Natural killer cell treated with Interleukin-12 subunit alpha and Interleukin-12 subunit beta and Interleukin-15 and Interleukin-18, amount 100 ng/mL, for 72 hours (primary cell): Measurements from ENCODE around the gene AATK. TPM values are rescaled to one million over a fixed set of nuclear protein-coding genes. Genes with fewer than 3 reads are reported as not detected.
"Not testable (repeated sequence)": the region's sequence is repeated elsewhere in the genome, so short reads cannot be mapped to it uniquely, and the experiment has no call there.

Source experiments
- ATAC-seq, 2 donors: fragments of 150-1000 bp; cut with Tn5 transposase in 1 of 2; sonication (Bioruptor Pico), chemical (Tn5 transposase) in 1 of 2; 2 replicates each; pipeline ENCODE4 v1.10.0; 2021
- DNase-seq: peaks from one replicate; pipeline ENCODE4 v3.0.0; 2022; ENCODE audit warnings: low spot score
- H3K27ac Mint-ChIP-seq, 2 donors: 1 replicate in 1 of 2; 2 replicates in 1 of 2; pipeline ENCODE4 v1.8.0; 2022; ENCODE audit warnings: mixed read lengths in 2 of 2, mild to moderate bottlenecking in 1 of 2, moderate library complexity in 1 of 2
- H3K27me3 Mint-ChIP-seq, 2 donors: 1 replicate in 1 of 2; 2 replicates in 1 of 2; pipeline ENCODE4 v1.8.0; 2022; ENCODE audit warnings: mixed read lengths in 2 of 2
- H3K36me3 Mint-ChIP-seq: one replicate; pipeline ENCODE4 v1.8.0; 2022; ENCODE audit warnings: mixed read lengths
- H3K4me1 Mint-ChIP-seq, 2 donors: 1 replicate in 1 of 2; 2 replicates in 1 of 2; pipeline ENCODE4 v1.8.0; 2022; ENCODE audit warnings: low read depth in 2 of 2, mixed read lengths in 2 of 2, mild to moderate bottlenecking in 1 of 2
- H3K4me3 Mint-ChIP-seq: one replicate; pipeline ENCODE4 v1.8.0; 2022; ENCODE audit warnings: mixed read lengths
- H3K9me3 Mint-ChIP-seq: 2 replicates; pipeline ENCODE4 v1.8.0; 2022; ENCODE audit warnings: mixed read lengths
- total RNA-seq, 2 donors: library from RNA; stranded (reverse); gene quantifications; one replicate each; pipeline ENCODE4 v1.2.3, GENCODE V29; 2022

The AATK gene
- total RNA-seq, 2 donors from 2014 or later: 1.8 to 7.6 TPM

GRCh38 chr17:81085420-81085911 lies 80.6 kb downstream of the AATK start:
- H3K27me3 Mint-ChIP-seq: no peaks in the 10 kb centered on the region
- DNase-seq (no peak), ATAC-seq (no peak)
- H3K9me3 Mint-ChIP-seq: no peaks in the 10 kb centered on the region
- no peaks in the 10 kb centered on the region for H3K36me3 Mint-ChIP-seq
- no peaks in the 10 kb centered on the region for H3K4me1 Mint-ChIP-seq
- no peak overlapping the region for H3K4me3 Mint-ChIP-seq
- no peak overlapping the region for H3K27ac Mint-ChIP-seq

- H3K27me3 Mint-ChIP-seq: no peaks in the 10 kb centered on the region
Measured at GRCh38 chr17:81084680-81085419, 81.2 kb downstream of the AATK start.

GRCh38 chr17:81083125-81083765 lies 82.8 kb downstream of the AATK start:
- Mint-ChIP-seq H3K27me3 (no peaks in the 10 kb centered on the region), H3K4me3 (no peak overlapping the region), H3K36me3 (no peaks in the 10 kb centered on the region), H3K4me1 (no peaks in the 10 kb centered on the region), H3K9me3 (no peaks in the 10 kb centered on the region), H3K27ac (no peak overlapping the region)
- ATAC-seq (no peak), DNase-seq (no peak)

More at GRCh38 chr17:81084680-81085419, 81.2 kb downstream of the AATK start:
- DNase-seq (no peak), ATAC-seq (no peak)
- no peaks in the 10 kb centered on the region for H3K9me3 Mint-ChIP-seq
- no peak overlapping the region for H3K27ac Mint-ChIP-seq
- H3K4me1 Mint-ChIP-seq: no peaks in the 10 kb centered on the region
- H3K36me3 Mint-ChIP-seq: no peaks in the 10 kb centered on the region
- H3K4me3 Mint-ChIP-seq: no peak overlapping the region

- H3K4me3 Mint-ChIP-seq: no peak overlapping the region
- ATAC-seq: no peak
- no peaks in the 10 kb centered on the region for H3K4me1 Mint-ChIP-seq
- H3K27me3 Mint-ChIP-seq: no peaks in the 10 kb centered on the region
- DNase-seq: no peak
- H3K36me3 Mint-ChIP-seq: no peaks in the 10 kb centered on the region
- no peak overlapping the region for H3K27ac Mint-ChIP-seq
- H3K9me3 Mint-ChIP-seq: no peaks in the 10 kb centered on the region
Measured at GRCh38 chr17:81082177-81083073, 83.6 kb downstream of the AATK start.

GRCh38 chr17:81081222-81082176 lies 84.5 kb downstream of the AATK start:
- no peaks in the 10 kb centered on the region for H3K4me1 Mint-ChIP-seq
- no peak overlapping the region for H3K27ac Mint-ChIP-seq
- H3K9me3 Mint-ChIP-seq: no peaks in the 10 kb centered on the region
- no peaks in the 10 kb centered on the region for H3K36me3 Mint-ChIP-seq
- H3K27me3 Mint-ChIP-seq: no peaks in the 10 kb centered on the region
- no peak for DNase-seq
- no peak for ATAC-seq
- H3K4me3 Mint-ChIP-seq: no peak overlapping the region

- H3K36me3 Mint-ChIP-seq: no peaks in the 10 kb centered on the region
- H3K27ac Mint-ChIP-seq: no peak overlapping the region
- no peaks in the 10 kb centered on the region for H3K9me3 Mint-ChIP-seq
- DNase-seq (no peak), ATAC-seq (no peak)
- no peak overlapping the region for H3K4me3 Mint-ChIP-seq
- H3K4me1 Mint-ChIP-seq: no peaks in the 10 kb centered on the region
- no peaks in the 10 kb centered on the region for H3K27me3 Mint-ChIP-seq
Measured at GRCh38 chr17:81080019-81080418, 86.0 kb downstream of the AATK start.

- not testable (repeated sequence) for H3K4me3 Mint-ChIP-seq, H3K4me1 Mint-ChIP-seq, H3K9me3 Mint-ChIP-seq, DNase-seq, ATAC-seq, H3K36me3 Mint-ChIP-seq, H3K27me3 Mint-ChIP-seq, H3K27ac Mint-ChIP-seq
Measured at GRCh38 chr17:81078026-81078913, 87.8 kb downstream of the AATK start.

GRCh38 chr17:81076141-81076679 lies 89.8 kb downstream of the AATK start:
- H3K4me3 Mint-ChIP-seq: no peak overlapping the region

GRCh38 chr17:81075307-81075706 lies 90.7 kb downstream of the AATK start:
- Mint-ChIP-seq H3K4me1 (no peaks in the 10 kb centered on the region), H3K27ac (no peak overlapping the region), H3K9me3 (no peaks in the 10 kb centered on the region), H3K27me3 (no peaks in the 10 kb centered on the region), H3K36me3 (no peaks in the 10 kb centered on the region), H3K4me3 (no peak overlapping the region)
- DNase-seq: no peak
- no peak for ATAC-seq

More at GRCh38 chr17:81076141-81076679, 89.8 kb downstream of the AATK start:
- DNase-seq (no peak), ATAC-seq (no peak)
- H3K4me1 Mint-ChIP-seq: no peaks in the 10 kb centered on the region
- H3K36me3 Mint-ChIP-seq: no peaks in the 10 kb centered on the region
- H3K27ac Mint-ChIP-seq: no peak overlapping the region
- no peaks in the 10 kb centered on the region for H3K9me3 Mint-ChIP-seq
- no peaks in the 10 kb centered on the region for H3K27me3 Mint-ChIP-seq

- DNase-seq (no peak), ATAC-seq (no peak)
- Mint-ChIP-seq H3K27ac (no peak overlapping the region), H3K4me3 (no peak overlapping the region), H3K36me3 (no peaks in the 10 kb centered on the region), H3K9me3 (no peaks in the 10 kb centered on the region), H3K4me1 (no peaks in the 10 kb centered on the region), H3K27me3 (no peaks in the 10 kb centered on the region)
Measured at GRCh38 chr17:81074875-81075274, 91.1 kb downstream of the AATK start.

- H3K27ac Mint-ChIP-seq: no peak overlapping the region
- H3K36me3 Mint-ChIP-seq: no peaks in the 10 kb centered on the region
- no peak for ATAC-seq
- no peaks in the 10 kb centered on the region for H3K4me1 Mint-ChIP-seq
- H3K4me3 Mint-ChIP-seq: no peak overlapping the region
- no peaks in the 10 kb centered on the region for H3K27me3 Mint-ChIP-seq
- no peak for DNase-seq
- no peaks in the 10 kb centered on the region for H3K9me3 Mint-ChIP-seq
Measured at GRCh38 chr17:81073967-81074839, 91.8 kb downstream of the AATK start.
